Nucleus accumbens (tissue), 56 donors: ENCODE measurements around the gene ITPKC.
A peak's percentile ranks its signal among the peaks of the same experiment; 100 is the strongest.

Experiments
- DNase-seq, 56 donors: peaks; one replicate each; lab custom pipeline; 2025; lab: John Stamatoyannopoulos, UW

ITPKC gene

DNA sequence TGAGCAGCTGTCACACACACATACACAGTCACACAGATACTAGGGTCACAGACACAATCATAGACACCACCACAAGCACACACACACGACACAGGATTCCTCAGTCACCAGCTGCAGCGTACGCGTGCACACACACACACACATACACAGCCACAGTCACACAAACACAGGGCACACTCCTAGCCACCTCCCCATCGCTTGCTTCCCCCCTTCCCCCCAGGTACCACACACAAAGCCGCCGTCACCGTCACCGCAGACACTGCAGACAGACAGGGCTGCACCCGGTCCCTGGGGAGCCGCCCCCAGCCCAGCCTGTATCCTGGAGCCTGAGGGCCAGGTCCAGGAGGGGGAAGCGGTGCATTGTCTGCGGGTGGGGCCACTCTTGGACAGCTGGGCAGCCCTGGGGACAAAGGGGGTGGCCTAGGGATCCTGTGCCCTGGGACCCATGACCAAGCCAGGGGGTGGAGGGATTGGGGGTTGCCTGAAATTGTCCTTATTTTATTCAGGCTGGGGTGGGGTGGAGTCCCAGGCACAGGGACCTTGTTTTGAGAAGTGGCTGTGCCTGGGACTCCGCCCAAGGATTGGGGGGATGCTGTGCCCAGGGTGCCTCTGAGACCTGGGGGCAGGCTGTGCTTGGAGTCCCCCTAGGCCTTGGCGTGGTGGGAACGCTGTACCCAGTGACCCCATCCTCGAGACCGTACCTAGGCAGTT, 27.4 kb upstream of the ITPKC start:
- DNase-seq, result peak in 9 of 56 donors; percentile 13 to 32 (median 21)

GRCh38 chr19:40690050-40690692, 26.7 kb upstream of the ITPKC start, which contains the start of gene NUMBL:
TSS of gene NUMBL (minus strand) at chr19:40690651. CDS start at chr19:40690483, 168 bp downstream.
- DNase-seq, result peak in 1 of 56 donors; percentile 63

DNA sequence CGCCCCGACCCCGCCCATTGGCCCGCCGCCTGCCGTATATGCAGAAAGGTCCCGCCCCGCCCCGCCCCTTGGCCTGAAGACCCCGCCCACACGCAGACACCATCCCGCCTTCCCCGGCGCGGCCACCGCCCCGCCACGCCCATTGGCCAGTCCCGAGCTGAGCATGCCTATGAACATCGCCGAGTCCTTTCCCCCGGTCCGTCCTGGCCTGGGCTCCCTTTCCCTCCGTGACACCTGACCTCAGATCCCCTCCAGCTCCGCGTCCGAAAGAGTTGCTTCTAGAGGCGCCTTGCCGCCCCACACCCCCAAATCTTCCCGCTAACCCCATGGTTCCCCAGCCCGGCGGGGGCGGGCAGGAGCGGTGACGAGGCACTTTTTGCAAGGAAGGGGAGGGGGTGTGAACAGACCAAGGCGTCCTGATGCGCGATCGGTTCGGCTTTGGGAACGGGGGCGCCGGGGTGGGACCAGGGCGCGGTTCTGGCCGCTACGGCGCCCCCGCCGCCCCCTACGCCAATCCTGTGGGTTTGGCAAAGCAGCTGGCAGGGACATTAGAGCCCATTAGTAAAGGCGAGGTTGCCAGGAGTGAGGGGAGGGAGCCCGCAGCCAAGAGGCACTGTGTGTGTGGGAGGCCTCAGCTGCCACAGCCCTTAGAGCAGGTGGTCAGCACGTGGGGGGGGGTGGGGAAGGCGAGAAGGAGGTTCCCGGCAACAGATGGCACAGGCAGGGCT, 26.1 kb upstream of the ITPKC start:
- peak in 55 of 56 donors; percentile 57 to 97 (median 88) for DNase-seq

- DNase-seq, result peak in 9 of 56 donors; percentile 16 to 51 (median 40)
These were observed 25.3 kb upstream of the ITPKC start for GRCh38 chr19:40691421-40692211.

- no peak for DNase-seq
These were observed 24.7 kb upstream of the ITPKC start for GRCh38 chr19:40692212-40692551.

DNA sequence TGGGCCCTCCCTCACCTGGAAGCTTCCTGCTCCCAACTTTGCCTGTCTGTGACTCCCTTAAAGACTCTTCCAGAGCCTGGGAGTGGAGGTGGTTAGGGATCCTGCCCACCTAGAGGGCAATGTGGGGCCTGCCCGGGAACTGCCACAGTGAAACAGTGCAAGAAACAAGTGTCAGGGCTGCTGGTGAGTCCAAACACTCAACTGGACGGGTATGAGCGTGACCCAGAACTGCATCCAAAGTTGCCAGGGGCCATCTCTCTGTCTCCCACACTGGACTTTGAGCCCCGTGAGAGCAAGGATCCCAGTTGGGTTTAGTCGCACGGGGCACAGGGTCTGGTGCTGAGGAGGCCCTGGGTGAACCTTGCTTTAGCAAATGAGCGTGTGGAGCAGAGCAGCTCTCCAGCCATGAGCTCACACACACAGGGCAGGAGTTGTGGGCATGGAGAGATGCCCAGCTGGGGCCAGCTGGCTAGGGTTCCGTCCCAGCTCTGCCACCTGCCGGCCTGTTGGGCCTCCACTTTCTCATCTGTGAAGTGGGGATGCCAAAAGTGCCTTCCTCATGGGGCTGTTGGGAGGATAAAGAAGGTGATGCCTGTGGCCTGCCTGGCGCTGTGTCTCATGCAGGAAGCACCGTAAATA, 23.6 kb upstream of the ITPKC start:
- no peak for DNase-seq

DNA sequence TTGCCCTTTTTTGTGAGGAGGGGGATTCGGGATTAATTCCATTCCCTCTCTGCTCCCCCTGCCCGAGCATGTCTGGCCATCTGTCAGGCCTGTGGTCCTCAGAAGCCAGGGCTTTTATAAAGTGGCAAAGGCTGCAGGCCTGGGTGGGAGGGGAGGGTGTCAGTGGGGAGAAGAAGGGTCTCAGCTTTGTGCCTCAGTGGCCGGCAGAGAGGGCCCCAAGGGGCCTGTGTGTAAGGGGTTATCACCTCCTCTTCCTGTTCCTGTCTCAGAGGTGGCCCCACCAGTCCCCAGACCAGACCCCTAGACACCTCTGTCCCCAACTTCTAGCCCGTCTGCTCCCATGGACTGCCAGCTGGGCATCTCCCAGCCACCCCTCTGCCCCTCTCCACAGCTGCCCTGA, 23.0 kb upstream of the ITPKC start:
- no peak for DNase-seq

DNA sequence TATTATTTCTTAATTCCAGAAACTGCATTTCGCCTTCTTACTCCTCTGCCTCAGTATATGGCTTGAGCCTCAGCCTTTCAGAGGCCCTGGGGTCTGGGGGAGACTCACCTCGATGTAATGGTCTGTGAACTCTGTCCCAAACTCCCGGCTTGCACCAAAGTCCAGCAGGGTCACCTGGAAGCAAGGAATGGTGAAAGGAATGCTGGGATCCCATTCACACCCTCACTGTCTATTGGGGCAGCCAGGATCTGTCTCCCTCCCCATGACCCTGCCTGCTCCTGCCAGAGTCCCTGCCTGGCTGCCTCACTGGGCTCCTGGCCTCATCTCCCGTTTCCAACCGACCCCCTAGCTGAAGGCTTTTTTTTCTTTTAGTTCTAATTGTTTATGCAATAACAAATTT, 21.0 kb upstream of the ITPKC start:
- DNase-seq, result no peak

- no peak for DNase-seq
These were observed 19.9 kb upstream of the ITPKC start for GRCh38 chr19:40697007-40697406.

DNA sequence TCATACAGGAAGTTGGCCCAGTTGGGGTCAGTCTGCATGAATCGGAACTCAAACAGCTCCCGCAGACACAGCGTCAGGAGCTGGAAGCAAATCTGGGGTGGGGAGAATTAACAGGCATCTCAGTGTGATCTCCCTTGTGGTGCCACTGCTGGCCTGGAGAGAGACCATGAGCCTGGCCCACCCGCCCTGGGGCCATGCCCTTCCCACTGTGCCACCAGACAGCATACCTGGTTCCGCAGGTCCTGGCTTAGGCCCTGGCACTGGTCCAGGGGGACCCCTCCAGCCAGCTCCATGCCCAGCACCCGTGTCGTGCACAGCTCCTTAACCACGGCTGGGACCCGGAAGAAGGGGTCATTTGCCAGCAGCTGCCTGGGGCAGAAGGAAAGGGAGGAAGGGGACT, 16.8 kb upstream of the ITPKC start:
- DNase-seq, result no peak

DNA sequence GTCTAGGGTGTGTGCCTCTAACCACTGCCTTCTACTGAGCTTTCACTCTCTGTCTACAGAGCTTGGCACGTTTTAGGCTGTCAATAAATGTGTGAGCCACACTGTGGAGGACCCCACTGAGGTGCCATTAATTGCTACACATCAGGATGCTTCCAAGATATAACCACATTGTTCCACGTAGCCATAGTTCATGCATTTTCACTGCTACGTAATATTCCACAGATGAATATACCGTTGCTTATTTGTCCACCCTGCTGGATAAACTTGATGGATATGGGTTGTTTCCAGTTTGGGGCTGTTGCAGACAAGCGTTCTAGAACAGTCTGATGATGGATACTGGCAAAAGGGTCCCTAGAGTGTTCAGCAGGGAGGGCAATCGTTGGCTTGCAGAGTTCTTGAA, 15.2 kb upstream of the ITPKC start:
- no peak for DNase-seq

GRCh38 chr19:40702337-40703012, 14.4 kb upstream of the ITPKC start:
- peak in 21 of 56 donors; percentile 8 to 63 (median 28) for DNase-seq

DNA sequence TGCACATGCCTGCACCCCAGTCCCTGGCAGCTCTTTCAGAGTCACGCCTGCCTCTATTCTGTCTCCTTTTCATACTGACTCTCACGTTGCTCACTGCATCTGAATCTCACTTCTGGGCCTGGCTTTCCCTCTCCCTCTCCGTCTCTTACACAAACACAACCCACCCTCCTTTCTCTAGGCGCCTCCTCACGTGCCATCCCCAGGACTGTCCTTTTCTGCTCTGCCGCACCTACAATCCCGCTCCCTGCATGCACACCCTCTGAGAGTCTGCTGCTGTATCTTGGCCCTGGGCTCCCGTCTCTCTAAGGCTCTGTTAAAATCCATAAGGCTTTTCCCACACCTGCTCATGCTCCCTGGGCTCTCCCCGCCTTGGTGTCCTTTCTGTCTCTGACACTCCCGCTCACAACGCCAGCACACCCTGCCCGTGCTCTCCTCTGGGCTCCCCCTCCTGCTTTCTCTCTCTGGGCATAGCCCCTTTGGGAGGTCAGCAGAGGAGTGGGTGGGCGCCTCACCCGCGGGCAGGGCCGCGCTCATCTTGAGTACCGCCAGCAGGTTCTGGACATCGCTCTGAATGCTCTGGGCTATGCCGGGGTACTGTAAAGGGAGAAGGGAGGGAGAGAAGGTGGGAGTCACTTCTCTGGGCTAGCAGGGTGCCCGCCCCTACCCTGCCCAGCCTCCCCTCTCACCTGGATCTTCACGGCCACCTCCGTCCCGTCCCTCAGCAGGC, 13.7 kb upstream of the ITPKC start:
- peak in 3 of 56 donors; percentile 9 to 26 (median 9) for DNase-seq

DNA sequence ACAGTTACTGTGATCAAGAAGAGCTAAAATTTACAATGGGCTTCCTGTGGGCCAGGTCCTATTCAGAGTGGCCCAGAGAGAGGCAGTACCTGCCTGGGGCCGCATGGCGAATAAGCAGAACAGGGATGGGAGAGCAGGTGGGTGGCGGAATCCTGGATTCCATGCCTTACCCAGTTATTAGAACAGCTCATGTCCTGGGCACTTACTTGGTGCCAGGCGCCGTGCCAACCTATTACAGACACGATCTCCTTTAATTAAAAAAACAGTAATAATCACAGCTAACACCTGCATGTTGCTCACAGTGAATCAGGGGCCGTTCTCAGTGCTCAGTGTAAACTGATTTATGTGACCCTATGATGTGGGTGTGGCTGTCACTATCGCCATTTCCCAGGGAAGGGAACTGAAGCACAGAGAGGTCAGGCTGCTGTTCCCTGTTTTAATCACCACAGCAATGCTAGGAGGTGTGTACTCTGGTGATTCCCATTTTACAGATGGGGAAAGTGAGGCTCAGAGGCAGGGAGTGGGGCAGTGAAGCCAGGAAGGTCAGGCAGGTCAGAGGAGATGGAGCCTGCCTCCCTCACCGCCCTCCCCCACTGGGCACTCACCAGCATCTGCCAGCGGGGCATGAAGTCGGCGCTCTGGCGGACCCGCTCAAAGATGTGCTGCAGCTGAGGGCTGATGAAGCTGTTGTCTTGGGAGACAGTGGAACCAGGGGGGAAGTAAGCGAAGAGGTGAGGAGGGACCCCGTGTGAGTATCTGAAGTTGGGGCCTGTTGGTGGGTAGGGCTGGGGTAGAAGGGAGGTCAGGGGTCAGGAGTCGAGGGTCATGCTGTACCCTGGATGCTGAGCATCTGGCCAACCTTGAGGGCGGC, 12.2 kb upstream of the ITPKC start:
- DNase-seq, result no peak

- DNase-seq, result no peak
These were observed 11.6 kb upstream of the ITPKC start for GRCh38 chr19:40705362-40705651.

- DNase-seq, result no peak
These were observed 10.8 kb upstream of the ITPKC start for GRCh38 chr19:40705950-40706619.

- DNase-seq, result no peak
These were observed 9.3 kb upstream of the ITPKC start for GRCh38 chr19:40707615-40708014.

DNA sequence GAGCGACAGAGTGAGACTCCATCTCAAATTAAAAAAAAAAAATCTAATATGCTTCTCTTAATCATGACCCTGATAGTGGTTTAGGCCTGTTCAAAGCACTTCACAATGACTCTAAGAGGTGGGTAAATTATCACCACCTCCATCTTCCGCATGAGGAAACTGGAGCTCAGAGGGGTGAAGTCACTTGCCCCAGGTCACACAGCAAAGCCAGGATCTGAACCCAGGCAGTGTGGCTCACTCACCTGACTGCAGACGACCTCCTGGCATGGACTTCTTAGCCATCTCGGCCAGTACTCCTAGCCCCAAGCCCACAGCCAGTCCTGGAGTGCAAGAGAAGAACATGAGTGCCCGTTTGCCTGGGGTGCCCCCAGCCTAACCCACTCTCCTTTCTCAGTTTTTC, 7.1 kb upstream of the ITPKC start:
- DNase-seq, result no peak
